Measurements from ENCODE around the gene ATRNL1.
"Not testable (repeated sequence)": the region's sequence is repeated elsewhere in the genome, so short reads cannot be mapped to it uniquely, and the experiment has no call there.

The ATRNL1 gene

GRCh38 chr10:115278294-115278693 lies 185.1 kb downstream of the ATRNL1 start:
- Histone ChIP-seq H3K4me1 (ENCODE audit: insufficient read depth, insufficient read length) (no peaks in the 10 kb centered on the region), H3K9ac (ENCODE audit: insufficient read length, low read depth) (no peak overlapping the region), H3K4me3 (ENCODE audit: insufficient read length, low read depth) (no peak overlapping the region), H3K27me3 (ENCODE audit: insufficient read depth, insufficient read length) (no peaks in the 10 kb centered on the region), H3K9me3 (ENCODE audit: insufficient read depth, low read length) (no peaks in the 10 kb centered on the region), H3K36me3 (ENCODE audit: insufficient read depth, insufficient read length, low read length) (no peaks in the 10 kb centered on the region)
- TF ChIP-seq ZNF274 (IDR thresholded peaks at IDR 0.05; ENCODE audit: low read depth, low read length) (no peak), YY1 (IDR thresholded peaks at IDR 0.05; ENCODE audit: insufficient read depth, insufficient read length) (no peak), SUZ12 (IDR thresholded peaks at IDR 0.05; ENCODE audit: extremely low read depth, insufficient read depth, insufficient read length) (no peak)
- DNase-seq (ENCODE audit: low read depth, low spot score): no peak

DNA sequence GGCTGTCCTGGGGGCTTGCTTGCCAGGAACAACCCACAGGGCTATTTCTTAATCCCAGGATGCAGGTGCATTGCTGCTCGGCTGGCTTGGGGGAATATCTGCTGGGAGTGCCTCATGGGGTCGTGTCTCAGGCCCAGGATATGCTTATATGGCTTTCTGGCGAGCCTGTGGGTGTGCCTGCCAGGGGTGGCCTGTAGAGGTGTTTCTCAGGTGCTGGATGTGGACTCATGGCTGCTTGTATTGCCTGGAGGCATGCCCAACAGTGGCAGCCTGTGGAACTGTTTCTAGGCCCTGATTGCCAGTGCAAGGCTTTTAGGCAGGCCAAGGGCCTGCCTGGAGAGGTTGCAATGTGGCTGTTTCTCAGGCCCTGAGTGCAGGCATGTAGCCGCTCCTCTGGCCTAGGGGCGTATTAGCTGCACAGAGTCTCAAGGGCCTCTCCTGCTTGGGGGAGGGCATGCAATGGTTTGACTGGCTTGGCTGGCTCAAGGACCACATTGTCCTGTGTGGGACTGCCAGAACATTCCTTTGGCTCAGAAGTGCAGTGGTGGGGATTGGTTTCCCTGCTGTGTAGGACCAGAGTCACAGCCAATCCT lies 202.1 kb downstream of the ATRNL1 start:
- no peaks in the 10 kb centered on the region for H3K4me1 ChIP-seq (ENCODE audit: insufficient read depth, insufficient read length)
- TF ChIP-seq SUZ12 (IDR thresholded peaks at IDR 0.05; ENCODE audit: extremely low read depth, insufficient read depth, insufficient read length) (no peak), ZNF274 (IDR thresholded peaks at IDR 0.05; ENCODE audit: low read depth, low read length) (no peak), YY1 (IDR thresholded peaks at IDR 0.05; ENCODE audit: insufficient read depth, insufficient read length) (no peak)
- H3K9me3 ChIP-seq (ENCODE audit: insufficient read depth, low read length): no peaks in the 10 kb centered on the region
- H3K36me3 ChIP-seq (ENCODE audit: insufficient read depth, insufficient read length, low read length): no peaks in the 10 kb centered on the region
- no peak overlapping the region for H3K4me3 ChIP-seq (ENCODE audit: insufficient read length, low read depth)
- H3K9ac ChIP-seq (ENCODE audit: insufficient read length, low read depth): no peak overlapping the region
- no peak for DNase-seq (ENCODE audit: low read depth, low spot score)
- no peaks in the 10 kb centered on the region for H3K27me3 ChIP-seq (ENCODE audit: insufficient read depth, insufficient read length)

GRCh38 chr10:115300080-115300479 lies 206.9 kb downstream of the ATRNL1 start:
- TF ChIP-seq YY1 (IDR thresholded peaks at IDR 0.05; ENCODE audit: insufficient read depth, insufficient read length) (no peak), ZNF274 (IDR thresholded peaks at IDR 0.05; ENCODE audit: low read depth, low read length) (no peak), SUZ12 (IDR thresholded peaks at IDR 0.05; ENCODE audit: extremely low read depth, insufficient read depth, insufficient read length) (no peak)
- no peaks in the 10 kb centered on the region for H3K27me3 ChIP-seq (ENCODE audit: insufficient read depth, insufficient read length)

DNA sequence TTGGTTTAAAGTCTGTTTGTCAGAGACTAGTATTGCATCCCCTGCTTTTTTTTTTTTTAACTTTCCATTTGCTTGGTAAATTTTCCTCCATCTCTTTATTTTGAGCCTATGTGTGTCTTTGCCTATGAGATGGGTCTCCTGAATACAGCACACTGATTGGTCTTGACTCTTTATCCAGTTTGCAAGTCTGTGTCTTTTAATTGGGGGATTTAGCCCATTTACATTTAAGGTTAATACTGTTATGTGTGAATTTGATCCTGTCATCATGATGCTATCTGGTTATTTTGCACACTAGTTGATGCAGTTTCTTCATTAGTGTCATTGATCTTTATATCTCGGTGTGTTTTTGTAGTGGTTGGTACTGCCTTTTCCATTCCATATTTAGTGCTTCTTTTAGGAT lies 226.5 kb downstream of the ATRNL1 start:
- DNase-seq (ENCODE audit: low read depth, low spot score); H3K36me3 ChIP-seq (ENCODE audit: insufficient read depth, insufficient read length, low read length); H3K9ac ChIP-seq (ENCODE audit: insufficient read length, low read depth); H3K27me3 ChIP-seq (ENCODE audit: insufficient read depth, insufficient read length); H3K4me1 ChIP-seq (ENCODE audit: insufficient read depth, insufficient read length); H3K9me3 ChIP-seq (ENCODE audit: insufficient read depth, low read length); H3K4me3 ChIP-seq (ENCODE audit: insufficient read length, low read depth): not testable (repeated sequence)

More at GRCh38 chr10:115300080-115300479, 206.9 kb downstream of the ATRNL1 start:
- DNase-seq (ENCODE audit: low read depth, low spot score): no peak
- Histone ChIP-seq H3K9me3 (ENCODE audit: insufficient read depth, low read length) (no peaks in the 10 kb centered on the region), H3K4me1 (ENCODE audit: insufficient read depth, insufficient read length) (no peaks in the 10 kb centered on the region), H3K36me3 (ENCODE audit: insufficient read depth, insufficient read length, low read length) (no peaks in the 10 kb centered on the region), H3K9ac (ENCODE audit: insufficient read length, low read depth) (no peak overlapping the region), H3K4me3 (ENCODE audit: insufficient read length, low read depth) (no peak overlapping the region)

- Histone ChIP-seq H3K27me3 (ENCODE audit: insufficient read depth, insufficient read length) (no peaks in the 10 kb centered on the region), H3K4me3 (ENCODE audit: insufficient read length, low read depth) (no peak overlapping the region), H3K9me3 (ENCODE audit: insufficient read depth, low read length) (no peaks in the 10 kb centered on the region), H3K4me1 (ENCODE audit: insufficient read depth, insufficient read length) (no peaks in the 10 kb centered on the region), H3K36me3 (ENCODE audit: insufficient read depth, insufficient read length, low read length) (no peaks in the 10 kb centered on the region), H3K9ac (ENCODE audit: insufficient read length, low read depth) (no peak overlapping the region)
- no peak for DNase-seq (ENCODE audit: low read depth, low spot score)
- TF ChIP-seq ZNF274 (IDR thresholded peaks at IDR 0.05; ENCODE audit: low read depth, low read length): no peak
- TF ChIP-seq SUZ12 (IDR thresholded peaks at IDR 0.05; ENCODE audit: extremely low read depth, insufficient read depth, insufficient read length): no peak
- no peak for TF ChIP-seq YY1 (IDR thresholded peaks at IDR 0.05; ENCODE audit: insufficient read depth, insufficient read length)
Measured at GRCh38 chr10:115321360-115321759, 228.2 kb downstream of the ATRNL1 start.

- no peaks in the 10 kb centered on the region for H3K4me1 ChIP-seq (ENCODE audit: insufficient read depth, insufficient read length)
- no peaks in the 10 kb centered on the region for H3K36me3 ChIP-seq (ENCODE audit: insufficient read depth, insufficient read length, low read length)
- no peak for TF ChIP-seq SUZ12 (IDR thresholded peaks at IDR 0.05; ENCODE audit: extremely low read depth, insufficient read depth, insufficient read length)
- TF ChIP-seq YY1 (IDR thresholded peaks at IDR 0.05; ENCODE audit: insufficient read depth, insufficient read length): no peak
- no peak for TF ChIP-seq ZNF274 (IDR thresholded peaks at IDR 0.05; ENCODE audit: low read depth, low read length)
- no peaks in the 10 kb centered on the region for H3K9me3 ChIP-seq (ENCODE audit: insufficient read depth, low read length)
- H3K4me3 ChIP-seq (ENCODE audit: insufficient read length, low read depth): no peak overlapping the region
- no peak overlapping the region for H3K9ac ChIP-seq (ENCODE audit: insufficient read length, low read depth)
- no peak for DNase-seq (ENCODE audit: low read depth, low spot score)
- no peaks in the 10 kb centered on the region for H3K27me3 ChIP-seq (ENCODE audit: insufficient read depth, insufficient read length)
Measured at GRCh38 chr10:115328331-115328730, 235.2 kb downstream of the ATRNL1 start.

DNA sequence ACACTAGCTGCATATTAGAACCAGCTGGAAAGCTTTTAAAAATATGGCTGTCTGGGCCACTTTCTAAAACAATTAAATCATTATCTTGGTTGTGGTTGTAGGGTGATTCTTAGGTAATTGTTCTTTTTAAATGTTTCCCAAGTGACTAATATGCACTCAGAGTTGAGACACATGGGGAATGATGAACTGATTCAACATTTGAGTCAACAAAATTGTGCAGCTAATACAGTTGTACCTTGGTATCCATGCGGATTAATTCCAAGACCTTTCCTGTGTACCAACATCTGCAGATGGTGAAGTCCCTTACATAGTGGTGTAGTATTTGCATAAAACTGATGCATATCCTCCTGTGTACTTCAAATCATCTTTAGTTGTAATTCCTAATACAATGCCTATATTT lies 242.2 kb downstream of the ATRNL1 start:
- H3K27me3 ChIP-seq (ENCODE audit: insufficient read depth, insufficient read length): no peaks in the 10 kb centered on the region
- H3K4me3 ChIP-seq (ENCODE audit: insufficient read length, low read depth): no peak overlapping the region
- DNase-seq (ENCODE audit: low read depth, low spot score): no peak
- no peaks in the 10 kb centered on the region for H3K9me3 ChIP-seq (ENCODE audit: insufficient read depth, low read length)
- H3K4me1 ChIP-seq (ENCODE audit: insufficient read depth, insufficient read length): no peaks in the 10 kb centered on the region
- TF ChIP-seq SUZ12 (IDR thresholded peaks at IDR 0.05; ENCODE audit: extremely low read depth, insufficient read depth, insufficient read length): no peak
- TF ChIP-seq YY1 (IDR thresholded peaks at IDR 0.05; ENCODE audit: insufficient read depth, insufficient read length): no peak
- TF ChIP-seq ZNF274 (IDR thresholded peaks at IDR 0.05; ENCODE audit: low read depth, low read length): no peak
- H3K36me3 ChIP-seq (ENCODE audit: insufficient read depth, insufficient read length, low read length): no peaks in the 10 kb centered on the region
- H3K9ac ChIP-seq (ENCODE audit: insufficient read length, low read depth): no peak overlapping the region

All from NT2/D1 (cell line).